ENCODE measurements around the gene PDE4B.

PDE4B gene

GRCh38 chr1:66422804-66423203 is 630.1 kb downstream of the PDE4B start:
- no peak for DNase-seq (ENCODE audit: low read depth)
